GF-D8 (cell line): Measurements from ENCODE around the gene POTEI.
"Not testable (repeated sequence)": the region's sequence is repeated elsewhere in the genome, so short reads cannot be mapped to it uniquely, and the experiment has no call there.

Experiments
- DNase-seq: peaks from one replicate; lab custom pipeline; 2025; lab: John Stamatoyannopoulos, UW

POTEI gene

GRCh38 chr2:130455413-130455812 lies 53.7 kb downstream of the POTEI start:
- DNase-seq, result not testable (repeated sequence)

- not testable (repeated sequence) for DNase-seq
Measured at GRCh38 chr2:130454712-130455083, 54.4 kb downstream of the POTEI start.

- DNase-seq, result not testable (repeated sequence)
Measured at GRCh38 chr2:130453955-130454711, 55.0 kb downstream of the POTEI start.

- not testable (repeated sequence) for DNase-seq
Measured at GRCh38 chr2:130452897-130453296, 56.2 kb downstream of the POTEI start.

- DNase-seq, result not testable (repeated sequence)
Measured at GRCh38 chr2:130451823-130452222, 57.3 kb downstream of the POTEI start.

- not testable (repeated sequence) for DNase-seq
Measured at GRCh38 chr2:130451278-130451677, 57.9 kb downstream of the POTEI start.

- not testable (repeated sequence) for DNase-seq
Measured at GRCh38 chr2:130450366-130450765, 58.8 kb downstream of the POTEI start.

GRCh38 chr2:130427631-130428030 lies 81.5 kb downstream of the POTEI start:
- not testable (repeated sequence) for DNase-seq

- DNase-seq, result not testable (repeated sequence)
Measured at GRCh38 chr2:130418845-130419244, 90.3 kb downstream of the POTEI start.

- DNase-seq, result not testable (repeated sequence)
Measured at GRCh38 chr2:130416693-130417092, 92.4 kb downstream of the POTEI start.
